WERI-Rb-1 (cell line): ENCODE measurements around the gene IMMP2L.

Experiments
- DNase-seq: peaks from one replicate; pipeline ENCODE4 v3.0.0-alpha.2; 2020
- H3K27ac ChIP-seq: fragments of 250-450 bp; sonication (Bioruptor Pico); 2 replicates; pipeline ENCODE4 v1.5.1; 2020; ENCODE audit warnings: mild to moderate bottlenecking, moderate library complexity
- H3K27me3 ChIP-seq: fragments of 250-450 bp; sonication (Bioruptor Pico); 2 replicates; pipeline ENCODE4 v1.5.1; 2021; ENCODE audit warnings: mild to moderate bottlenecking, low read depth, moderate library complexity; ENCODE audit not compliant: insufficient read depth, severe bottlenecking
- H3K36me3 ChIP-seq: fragments of 250-450 bp; sonication (Bioruptor Pico); 2 replicates; pipeline ENCODE4 v1.5.1; 2020; ENCODE audit warnings: mild to moderate bottlenecking, moderate library complexity
- H3K4me3 ChIP-seq: 2 replicates; pipeline ENCODE4 v1.5.1; 2011; ENCODE audit warnings: low read depth, mild to moderate bottlenecking, control low read depth, low read length
- H3K9me3 ChIP-seq: fragments of 250-450 bp; sonication (Bioruptor Pico); 2 replicates; pipeline ENCODE4 v1.5.1; 2021; ENCODE audit warnings: mild to moderate bottlenecking, moderate library complexity; ENCODE audit not compliant: severe bottlenecking
- CTCF ChIP-seq: IDR thresholded peaks from 2 replicates; pipeline ENCODE4 v1.5.1; 2011; ENCODE audit warnings: low read depth, mild to moderate bottlenecking, control low read depth, inconsistent platforms, low read length

IMMP2L gene

DNA sequence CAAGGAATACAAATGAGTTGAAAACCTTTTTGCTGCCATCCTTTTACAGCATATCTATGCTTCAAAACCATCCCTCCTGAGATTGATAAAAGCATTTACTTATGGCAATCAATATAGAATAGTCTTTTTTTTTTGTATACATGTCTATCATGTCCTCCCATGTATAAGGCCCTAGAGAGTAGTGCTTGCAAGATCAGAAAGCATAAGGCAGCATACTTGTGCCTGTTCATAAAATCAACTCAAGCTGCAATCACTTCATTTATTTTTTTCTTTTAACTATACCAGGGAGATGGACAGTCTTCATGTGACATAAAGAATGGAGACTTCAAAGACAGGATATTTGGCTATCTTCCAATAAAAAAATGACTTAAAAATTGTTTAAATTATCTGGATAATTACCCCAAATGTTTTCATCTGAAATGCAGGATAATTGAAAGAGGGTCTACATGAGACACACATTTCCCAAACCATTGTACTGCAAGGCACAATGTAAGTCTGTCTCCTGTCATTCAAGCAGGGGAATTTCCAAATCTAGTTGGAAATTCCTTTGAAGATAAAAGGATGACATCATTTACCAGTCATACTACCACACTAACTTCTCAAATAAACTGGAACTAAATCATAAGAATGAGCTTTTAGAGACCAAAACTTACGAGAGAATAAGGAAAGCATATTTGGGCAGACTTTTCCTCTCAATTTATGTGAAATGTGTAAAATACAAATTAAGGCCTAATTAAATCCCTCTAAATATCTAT lies 448.9 kb downstream of the IMMP2L start:
- H3K36me3 ChIP-seq, result no peaks in the 10 kb centered on the region
- H3K9me3 ChIP-seq, result no peaks in the 10 kb centered on the region
- no peak for DNase-seq
- no peak overlapping the region for H3K4me3 ChIP-seq
- H3K27ac ChIP-seq, result no peak overlapping the region
- no peak for TF ChIP-seq CTCF
- no peaks in the 10 kb centered on the region for H3K27me3 ChIP-seq

- Histone ChIP-seq H3K27me3 (no peaks in the 10 kb centered on the region), H3K4me3 (no peak overlapping the region), H3K9me3 (no peaks in the 10 kb centered on the region), H3K27ac (no peak overlapping the region), H3K36me3 (no peaks in the 10 kb centered on the region)
- no peak for TF ChIP-seq CTCF
- no peak for DNase-seq
Measured at GRCh38 chr7:111112439-111112838, 449.9 kb downstream of the IMMP2L start.

- Histone ChIP-seq H3K27me3 (no peaks in the 10 kb centered on the region), H3K27ac (no peak overlapping the region)
- DNase-seq, result no peak
Measured at GRCh38 chr7:111108496-111108895, 453.8 kb downstream of the IMMP2L start.

DNA sequence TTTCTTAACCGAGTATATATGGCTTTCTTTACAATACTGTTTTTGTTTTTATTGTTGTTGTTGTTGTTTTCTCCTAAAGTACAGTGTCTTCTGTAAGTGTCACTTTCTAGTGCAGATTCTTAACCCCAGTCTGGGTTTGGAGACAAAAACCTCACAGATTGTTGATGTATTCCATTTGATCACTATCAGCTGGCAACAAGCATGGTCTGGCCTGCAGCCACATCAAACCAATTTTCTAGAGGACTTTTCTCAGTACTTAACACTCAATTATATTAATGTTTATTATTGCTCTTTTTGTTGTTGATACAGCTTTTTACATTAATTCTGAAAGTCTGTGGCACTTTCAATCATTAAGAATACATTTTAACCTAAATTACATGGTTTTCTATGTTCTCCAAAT lies 454.3 kb downstream of the IMMP2L start:
- Histone ChIP-seq H3K9me3 (no peaks in the 10 kb centered on the region), H3K27ac (no peak overlapping the region), H3K27me3 (no peaks in the 10 kb centered on the region), H3K36me3 (no peaks in the 10 kb centered on the region), H3K4me3 (no peak overlapping the region)
- DNase-seq, result no peak
- TF ChIP-seq CTCF, result no peak

More at GRCh38 chr7:111108496-111108895, 453.8 kb downstream of the IMMP2L start:
- H3K36me3 ChIP-seq, result no peaks in the 10 kb centered on the region
- TF ChIP-seq CTCF, result no peak
- no peak overlapping the region for H3K4me3 ChIP-seq
- no peaks in the 10 kb centered on the region for H3K9me3 ChIP-seq

DNA sequence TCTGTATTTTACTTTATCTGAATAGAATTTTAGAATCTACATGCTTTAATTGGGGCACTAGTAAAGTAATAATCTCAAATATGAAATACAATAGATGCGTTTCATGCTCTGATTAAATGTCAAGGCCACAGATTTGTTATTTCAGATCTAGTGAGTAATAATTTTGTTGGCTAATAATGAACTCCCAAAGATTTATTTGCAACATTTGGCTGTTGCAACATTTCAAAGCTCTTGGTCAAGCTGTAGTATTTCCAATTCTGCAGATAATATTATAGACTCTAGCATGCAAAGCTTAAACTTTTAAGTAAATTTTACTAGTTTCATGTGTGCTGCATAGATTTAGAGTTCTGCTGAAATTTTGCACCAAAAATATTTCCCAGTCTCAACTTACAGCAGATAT lies 454.7 kb downstream of the IMMP2L start:
- no peaks in the 10 kb centered on the region for H3K36me3 ChIP-seq
- H3K27me3 ChIP-seq, result no peaks in the 10 kb centered on the region
- no peak for DNase-seq
- no peak for TF ChIP-seq CTCF
- H3K9me3 ChIP-seq, result no peaks in the 10 kb centered on the region
- H3K27ac ChIP-seq, result no peak overlapping the region
- no peak overlapping the region for H3K4me3 ChIP-seq

DNA sequence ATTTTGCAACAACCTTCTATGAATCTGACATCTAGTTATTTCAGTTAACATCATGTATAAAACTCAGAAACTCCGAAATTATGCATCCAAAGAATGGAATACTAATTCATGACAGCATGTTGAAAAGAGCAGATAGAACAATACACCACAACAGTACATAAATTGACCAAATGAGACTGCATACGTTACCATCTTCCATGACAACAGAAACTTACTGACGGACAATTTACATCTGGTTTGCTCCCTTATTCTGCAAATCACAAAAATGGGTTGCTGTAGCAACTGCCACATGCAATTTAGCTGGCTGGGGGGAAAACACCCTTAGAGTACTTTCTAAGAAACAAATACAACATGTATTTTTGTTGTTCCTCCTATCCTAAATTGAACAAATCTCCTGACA lies 457.0 kb downstream of the IMMP2L start:
- TF ChIP-seq CTCF, result no peak
- DNase-seq, result no peak
- H3K27ac ChIP-seq, result no peak overlapping the region
- no peaks in the 10 kb centered on the region for H3K27me3 ChIP-seq
- H3K4me3 ChIP-seq, result no peak overlapping the region
- no peaks in the 10 kb centered on the region for H3K36me3 ChIP-seq
- no peaks in the 10 kb centered on the region for H3K9me3 ChIP-seq
